ENCODE measurements around the gene NR0B2. TPM values are rescaled to one million over a fixed set of nuclear protein-coding genes. Genes with fewer than 3 reads are reported as not detected.
"Not testable (repeated sequence)": the region's sequence is repeated elsewhere in the genome, so short reads cannot be mapped to it uniquely, and the experiment has no call there.

NR0B2 gene
- total RNA-seq, 1 donor from 2014 or later: not detected

GRCh38 chr1:26887125-26887524 is 26.6 kb downstream of the NR0B2 start:
- Mint-ChIP-seq H3K4me3 (ENCODE audit: unreplicated experiment) (peak overlapping the region; percentile 72), H3K36me3 (ENCODE audit: low read depth, unreplicated experiment) (peaks cover 20% of the 10 kb centered on the region), H3K9me3 (ENCODE audit: unreplicated experiment) (no peaks in the 10 kb centered on the region), H3K27me3 (ENCODE audit: low read depth, unreplicated experiment) (no peaks in the 10 kb centered on the region), H3K27ac (ENCODE audit: unreplicated experiment) (peak overlapping the region; percentile 62), H3K4me1 (ENCODE audit: low read depth, unreplicated experiment) (peaks cover 12% of the 10 kb centered on the region)
- TF ChIP-seq CTCF (IDR thresholded peaks at IDR 0.05; ENCODE audit: insufficient read depth, low read depth, low read length) (peak; percentile 54), EZH2 (IDR thresholded peaks at IDR 0.05; ENCODE audit: insufficient read depth, low read length) (no peak)
- H3K4me1 ChIP-seq (ENCODE audit: insufficient read depth, low read length): peaks cover 16% of the 10 kb centered on the region
- no peaks in the 10 kb centered on the region for H3K27me3 ChIP-seq (ENCODE audit: insufficient read depth, low read length)
- no peaks in the 10 kb centered on the region for H3K9me3 ChIP-seq (ENCODE audit: insufficient read depth, low read depth, low read length)
- peaks cover 56% of the 10 kb centered on the region for H4K20me1 ChIP-seq (ENCODE audit: insufficient read depth, low read length)
- H3K27ac ChIP-seq (ENCODE audit: low read depth, low read length): no peak overlapping the region
- H3K36me3 ChIP-seq (ENCODE audit: insufficient read depth, low read length): peaks cover 52% of the 10 kb centered on the region
- DNase-seq (ENCODE audit: low read depth) (peak; percentile 18), FAIRE-seq (no peak)
- H3K79me2 ChIP-seq (ENCODE audit: insufficient read depth, low read length): peaks cover 39% of the 10 kb centered on the region
- H3K4me3 ChIP-seq (ENCODE audit: insufficient read depth, low read depth, low read length): no peak overlapping the region
- no peak overlapping the region for H3K4me2 ChIP-seq (ENCODE audit: low read length)
- no peak overlapping the region for H2AFZ ChIP-seq (ENCODE audit: low read depth, low read length)
- H3K9ac ChIP-seq (ENCODE audit: low read length): no peak overlapping the region

GRCh38 chr1:26882696-26883463 is 30.9 kb downstream of the NR0B2 start:
- Mint-ChIP-seq H3K4me3 (ENCODE audit: unreplicated experiment) (peak overlapping the region; percentile 4), H3K27me3 (ENCODE audit: low read depth, unreplicated experiment) (no peaks in the 10 kb centered on the region), H3K27ac (ENCODE audit: unreplicated experiment) (no peak overlapping the region), H3K4me1 (ENCODE audit: low read depth, unreplicated experiment) (peaks cover 2% of the 10 kb centered on the region), H3K9me3 (ENCODE audit: unreplicated experiment) (no peaks in the 10 kb centered on the region), H3K36me3 (ENCODE audit: low read depth, unreplicated experiment) (peaks cover 17% of the 10 kb centered on the region)
- Histone ChIP-seq H3K4me2 (ENCODE audit: low read length) (no peak overlapping the region), H3K9me3 (ENCODE audit: insufficient read depth, low read depth, low read length) (no peaks in the 10 kb centered on the region), H3K4me3 (ENCODE audit: insufficient read depth, low read depth, low read length) (no peak overlapping the region), H3K27ac (ENCODE audit: low read depth, low read length) (no peak overlapping the region), H3K4me1 (ENCODE audit: insufficient read depth, low read length) (no peaks in the 10 kb centered on the region), H2AFZ (ENCODE audit: low read depth, low read length) (no peak overlapping the region), H3K79me2 (ENCODE audit: insufficient read depth, low read length) (peaks cover 18% of the 10 kb centered on the region), H3K9ac (ENCODE audit: low read length) (no peak overlapping the region), H3K36me3 (ENCODE audit: insufficient read depth, low read length) (peaks cover 51% of the 10 kb centered on the region), H3K27me3 (ENCODE audit: insufficient read depth, low read length) (no peaks in the 10 kb centered on the region), H4K20me1 (ENCODE audit: insufficient read depth, low read length) (peaks cover 56% of the 10 kb centered on the region)
- TF ChIP-seq CTCF (IDR thresholded peaks at IDR 0.05; ENCODE audit: insufficient read depth, low read depth, low read length) (no peak), EZH2 (IDR thresholded peaks at IDR 0.05; ENCODE audit: insufficient read depth, low read length) (no peak)
- no peak for FAIRE-seq
- DNase-seq (ENCODE audit: low read depth): no peak

GRCh38 chr1:26881611-26882010 is 32.2 kb downstream of the NR0B2 start:
- FAIRE-seq; H3K4me1 Mint-ChIP-seq (ENCODE audit: low read depth, unreplicated experiment); H3K9ac ChIP-seq (ENCODE audit: low read length); H3K4me3 ChIP-seq (ENCODE audit: insufficient read depth, low read depth, low read length); H3K9me3 Mint-ChIP-seq (ENCODE audit: unreplicated experiment); H3K27me3 ChIP-seq (ENCODE audit: insufficient read depth, low read length); H3K27ac ChIP-seq (ENCODE audit: low read depth, low read length); H3K4me2 ChIP-seq (ENCODE audit: low read length); H3K4me1 ChIP-seq (ENCODE audit: insufficient read depth, low read length); H3K27ac Mint-ChIP-seq (ENCODE audit: unreplicated experiment); H3K4me3 Mint-ChIP-seq (ENCODE audit: unreplicated experiment); DNase-seq (ENCODE audit: low read depth); H3K9me3 ChIP-seq (ENCODE audit: insufficient read depth, low read depth, low read length); H2AFZ ChIP-seq (ENCODE audit: low read depth, low read length); H3K27me3 Mint-ChIP-seq (ENCODE audit: low read depth, unreplicated experiment): not testable (repeated sequence)
- Histone ChIP-seq H3K79me2 (ENCODE audit: insufficient read depth, low read length) (peaks cover 18% of the 10 kb centered on the region), H3K36me3 (ENCODE audit: insufficient read depth, low read length) (peaks cover 56% of the 10 kb centered on the region), H4K20me1 (ENCODE audit: insufficient read depth, low read length) (peaks cover 49% of the 10 kb centered on the region)
- H3K36me3 Mint-ChIP-seq (ENCODE audit: low read depth, unreplicated experiment): peaks cover 12% of the 10 kb centered on the region

Measured in astrocyte (in vitro differentiated cells and primary cell).